Fibroblast of peridontal ligament (primary cell): Measurements from ENCODE around the gene TTLL4.
A peak's percentile ranks its signal among the peaks of the same experiment; 100 is the strongest.

ENCODE experiments used
- DNase-seq: peaks from one replicate; pipeline ENCODE4 v3.0.0-alpha.2; 2010; ENCODE audit errors: extremely low read depth

TTLL4 gene

GRCh38 chr2:218717262-218717661, 6.6 kb downstream of the TTLL4 start:
- peak; percentile 25 for DNase-seq

- DNase-seq: no peak
These were observed 7.4 kb downstream of the TTLL4 start for GRCh38 chr2:218718058-218718457.

- no peak for DNase-seq
These were observed 8.8 kb downstream of the TTLL4 start for GRCh38 chr2:218719457-218719856.

- no peak for DNase-seq
These were observed 9.7 kb downstream of the TTLL4 start for GRCh38 chr2:218720048-218721041.

GRCh38 chr2:218721488-218721887, 10.9 kb downstream of the TTLL4 start:
- DNase-seq: no peak

- no peak for DNase-seq
These were observed 11.3 kb downstream of the TTLL4 start for GRCh38 chr2:218721934-218722333.

GRCh38 chr2:218722419-218722818, 11.8 kb downstream of the TTLL4 start:
- no peak for DNase-seq

- no peak for DNase-seq
These were observed 12.5 kb downstream of the TTLL4 start for GRCh38 chr2:218722876-218723785.

GRCh38 chr2:218726004-218726574, 15.5 kb downstream of the TTLL4 start:
- no peak for DNase-seq

GRCh38 chr2:218727502-218728165, 17.0 kb downstream of the TTLL4 start:
- peak; percentile 47 for DNase-seq

GRCh38 chr2:218729640-218730039, 19.0 kb downstream of the TTLL4 start:
- no peak for DNase-seq

- DNase-seq: no peak
These were observed 21.6 kb downstream of the TTLL4 start for GRCh38 chr2:218732052-218732760.

GRCh38 chr2:218732761-218733158, 22.1 kb downstream of the TTLL4 start:
- peak; percentile 47 for DNase-seq

- DNase-seq: peak; percentile 81
These were observed 22.8 kb downstream of the TTLL4 start for GRCh38 chr2:218733171-218734021.

- DNase-seq: no peak
These were observed 23.7 kb downstream of the TTLL4 start for GRCh38 chr2:218734190-218734975.

GRCh38 chr2:218736531-218736930, 25.9 kb downstream of the TTLL4 start:
- peak; percentile 39 for DNase-seq

- DNase-seq: no peak
These were observed 32.4 kb downstream of the TTLL4 start for GRCh38 chr2:218743068-218743467.

GRCh38 chr2:218744615-218745014, 34.0 kb downstream of the TTLL4 start:
- DNase-seq: no peak

GRCh38 chr2:218745160-218745558, 34.5 kb downstream of the TTLL4 start:
- DNase-seq: no peak
